Measurements from ENCODE around the gene SATB2.

SATB2 gene

GRCh38 chr2:199465988-199466691 lies 8.4 kb upstream of the SATB2 start:
- no peak for DNase-seq (ENCODE audit: low spot score)

- no peak for DNase-seq (ENCODE audit: low spot score)
Measured at GRCh38 chr2:199465390-199465789, 7.7 kb upstream of the SATB2 start.

GRCh38 chr2:199464606-199465352 lies 7.0 kb upstream of the SATB2 start:
- no peak for DNase-seq (ENCODE audit: low spot score)

- DNase-seq (ENCODE audit: low spot score), result no peak
Measured at GRCh38 chr2:199463708-199464605, 6.2 kb upstream of the SATB2 start.

- peak; percentile 60 for DNase-seq (ENCODE audit: low spot score)
Measured at GRCh38 chr2:199462956-199463692, 5.4 kb upstream of the SATB2 start.

GRCh38 chr2:199462347-199462955 lies 4.7 kb upstream of the SATB2 start:
- no peak for DNase-seq (ENCODE audit: low spot score)

- no peak for DNase-seq (ENCODE audit: low spot score)
Measured at GRCh38 chr2:199461711-199462346, 4.1 kb upstream of the SATB2 start.

GRCh38 chr2:199460846-199461710 lies 3.3 kb upstream of the SATB2 start:
- DNase-seq (ENCODE audit: low spot score), result no peak

GRCh38 chr2:199460101-199460671 lies 2.4 kb upstream of the SATB2 start:
- DNase-seq (ENCODE audit: low spot score), result no peak

GRCh38 chr2:199459286-199460100 lies 1.8 kb upstream of the SATB2 start:
- peak; percentile 77 for DNase-seq (ENCODE audit: low spot score)

- no peak for DNase-seq (ENCODE audit: low spot score)
Measured at GRCh38 chr2:199458806-199459285, 1.1 kb upstream of the SATB2 start.

GRCh38 chr2:199458009-199458805 lies 468 bp upstream of the SATB2 start:
- DNase-seq (ENCODE audit: low spot score), result no peak

GRCh38 chr2:199456383-199457146 lies 1.2 kb downstream of the SATB2 start:
- DNase-seq (ENCODE audit: low spot score), result no peak

GRCh38 chr2:199455545-199456382 lies 2.0 kb downstream of the SATB2 start:
- DNase-seq (ENCODE audit: low spot score), result no peak

GRCh38 chr2:199455210-199455544 lies 2.6 kb downstream of the SATB2 start:
- no peak for DNase-seq (ENCODE audit: low spot score)

GRCh38 chr2:199452991-199453379 lies 4.8 kb downstream of the SATB2 start:
- no peak for DNase-seq (ENCODE audit: low spot score)

Measured in kidney capillary endothelial cell (primary cell).